A673 (cell line): ENCODE results near the gene C6orf62.

Source experiments
- CTCF ChIP-seq: fragments of 300-800, 200-600 bp; sonication (generic); conservative IDR thresholded peaks from 2 replicates; pipeline ENCODE4 v1.5.1; 2017; ENCODE audit warnings: low read depth, mild to moderate bottlenecking, antibody characterized with exemption, low read length, moderate library complexity, mixed read lengths
- EZH2 ChIP-seq: fragments of 200-600 bp; sonication (generic); IDR thresholded peaks from 2 replicates; pipeline ENCODE4 v1.6.1; 2017; ENCODE audit warnings: borderline replicate concordance, low read depth, mild to moderate bottlenecking, mixed read lengths, antibody characterized with exemption, low read length; ENCODE audit not compliant: poor library complexity, severe bottlenecking

- TF ChIP-seq CTCF (no peak), EZH2 (no peak)
These were observed 22.9 kb downstream of the C6orf62 start for GRCh38 chr6:24696097-24696496.
